ENCODE measurements around the gene CSNK1G3. TPM values are rescaled to one million over a fixed set of nuclear protein-coding genes. Genes with fewer than 3 reads are reported as not detected.

Gene CSNK1G3
- total and polyA plus RNA-seq, 2 of the 4 experiments (the other 2 are of a cell fraction), result 16.4 to 26.2 TPM

DNA sequence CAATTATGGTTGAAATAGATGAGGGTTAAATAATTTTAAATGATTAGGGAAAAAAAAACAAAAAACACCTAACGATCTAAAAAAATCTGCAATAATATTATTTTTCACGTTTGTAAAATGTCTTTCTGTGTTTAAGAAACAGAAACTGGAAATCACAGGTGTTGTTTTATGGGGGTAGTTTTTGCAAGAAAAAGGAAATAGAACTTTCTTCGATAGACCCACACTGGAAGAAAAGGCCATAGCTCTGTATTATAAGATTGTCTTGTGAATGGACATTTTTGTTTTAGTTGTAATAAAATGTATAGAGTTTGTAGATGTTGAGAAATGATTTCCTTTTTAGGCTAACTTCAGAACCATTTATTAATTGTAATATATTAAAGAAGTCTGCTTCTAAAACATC lies 5.5 kb downstream of the CSNK1G3 start:
- Histone ChIP-seq H3K27me3 (ENCODE audit: control insufficient read depth, insufficient read depth, low read length) (no peaks in the 10 kb centered on the region), H3K36me3 (ENCODE audit: control insufficient read depth, insufficient read depth, low read length) (no peaks in the 10 kb centered on the region), H3K23ac (ENCODE audit: low read depth, low read length) (no peak overlapping the region), H3K56ac (ENCODE audit: extremely low read depth, insufficient read depth, low read length) (no peak overlapping the region), H4K91ac (ENCODE audit: insufficient read depth, low read depth, low read length) (no peak overlapping the region), H3K4ac (ENCODE audit: low read depth, low read length) (no peak overlapping the region), H2BK5ac (ENCODE audit: low read depth, low read length, poor library complexity, severe bottlenecking) (no peak overlapping the region), H2BK15ac (ENCODE audit: low read depth, low read length) (no peak overlapping the region), H2AK5ac (ENCODE audit: low read depth, low read length) (no peak overlapping the region), H3K14ac (replicated peaks; ENCODE audit: low read depth, low read length) (no peak overlapping the region), H2BK120ac (ENCODE audit: low read depth, low read length) (no peak overlapping the region), H4K5ac (ENCODE audit: low read depth, low read length) (no peak overlapping the region), H2AK9ac (replicated peaks; ENCODE audit: low read depth, low read length, poor library complexity) (no peak overlapping the region), H3K9ac (ENCODE audit: low read depth, low read length) (no peak overlapping the region), H3K79me1 (ENCODE audit: low read depth in 1 of 2, low read length in 2 of 2) (peaks cover 5 to 53% of the 10 kb centered on the region in 2 experiments; a peak in 3 of 4 replicates), H4K8ac (ENCODE audit: low read depth in 2 of 2, low read length in 2 of 2) (no peak overlapping the region), H3K9me1 (ENCODE audit: insufficient read depth, low read length) (peaks cover 5% of the 10 kb centered on the region), H3K9me3 (ENCODE audit: control insufficient read depth, insufficient read depth, low read length) (no peaks in the 10 kb centered on the region), H3K4me2 (ENCODE audit: low read depth, low read length) (no peak overlapping the region), H3K4me3 (ENCODE audit: insufficient read depth, low read depth, low read length) (no peak overlapping the region), H3K4me1 (ENCODE audit: control insufficient read depth, insufficient read depth, low read length) (peaks cover 6% of the 10 kb centered on the region), H3K18ac (ENCODE audit: low read depth, low read length) (no peak overlapping the region), H2AFZ (replicated peaks; ENCODE audit: low read length, poor library complexity) (no peak overlapping the region), H3K27ac (ENCODE audit: insufficient read depth, low read length) (no peak overlapping the region), H4K20me1 (ENCODE audit: insufficient read depth, low read length) (peaks cover 38% of the 10 kb centered on the region), H2BK20ac (ENCODE audit: low read depth, low read length) (no peak overlapping the region)
- in situ Hi-C loops (cut with MboI; ENCODE audit: low sequenced_read_pairs), result no loop called here
- dilution Hi-C loops (cut with HindIII; ENCODE audit: low sequenced_read_pairs, unreplicated experiment), result no loop called here
- WGBS, 2 experiments (ENCODE audit: extremely low coverage in 2 of 2, insufficient read length in 1 of 2), result no CpG with 5 or more reads among the region's 3 CpGs
- TF ChIP-seq CHD1 (IDR thresholded peaks at IDR 0.05; ENCODE audit: low read depth, low read length) (no peak), RAD21 (IDR thresholded peaks at IDR 0.05; ENCODE audit: low read length) (no peak), SMC3 (IDR thresholded peaks at IDR 0.05; ENCODE audit: low read depth, low read length) (no peak), MAZ (IDR thresholded peaks at IDR 0.05; ENCODE audit: borderline replicate concordance, low read depth, low read length) (no peak), BHLHE40 (IDR thresholded peaks at IDR 0.05; ENCODE audit: low read depth, low read length) (no peak)
- BruUV-seq (replicated peaks), result no TSS peak
- intact Hi-C loops (cut with micrococcal nuclease), result no loop called here
- ATAC-seq (ENCODE audit: low read depth) (no peak), DNase-seq (no peak)
- ChIA-PET CTCF (no interaction called here), POLR2A (ENCODE audit: unreplicated experiment) (no interaction called here)

Data from IMR-90 (cell line).